Adrenal gland (tissue), 5 donors: ENCODE results near the gene TTF1.

Source experiments
- POLR2A ChIP-seq, 2 donors: fragments of 450-650 bp; IDR thresholded peaks; one replicate each; pipeline ENCODE4 v1.6.1; 2017; ENCODE audit warnings: antibody characterized with exemption in 2 of 2, mild to moderate bottlenecking in 2 of 2, moderate library complexity in 1 of 2
- TF ChIP-seq, protein P1 (sequence below), 6 experiments: fragments of 450-650 bp in 4 of 6; fragments of 200-600 bp in 2 of 6; sonication (generic) in 1 of 6; IDR thresholded peaks; 1 replicate in 5 of 6; 2 replicates in 1 of 6; pipeline versions ENCODE4 v1.5.1 to v1.8.0; 2016 to 2021; ENCODE audit warnings: antibody characterized with exemption in 6 of 6, mild to moderate bottlenecking in 2 of 6, moderate library complexity in 1 of 6
- donor health status: DM: no; HTN: no; CAD: no.

DNA sequence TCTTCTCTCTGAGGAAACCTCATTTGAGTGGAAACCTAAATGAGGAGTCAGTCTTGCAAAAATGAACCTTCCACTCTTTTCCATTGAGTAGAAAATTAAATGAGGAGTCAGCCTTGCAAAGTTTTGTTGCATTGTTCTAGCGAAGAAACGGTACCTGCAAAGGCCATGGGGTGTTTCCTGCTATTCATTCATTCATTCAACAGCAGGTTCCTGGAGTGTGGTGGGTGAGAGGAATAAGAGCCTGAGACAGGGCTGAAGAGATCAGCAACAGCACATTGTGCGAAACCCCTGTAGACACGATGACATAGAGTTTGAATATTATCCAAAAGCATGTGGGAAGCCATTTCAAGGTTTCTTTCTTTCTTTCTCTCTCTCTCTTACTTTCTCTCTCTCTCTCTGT, 37.2 kb downstream of the TTF1 start:
- TF ChIP-seq, protein P1, sequence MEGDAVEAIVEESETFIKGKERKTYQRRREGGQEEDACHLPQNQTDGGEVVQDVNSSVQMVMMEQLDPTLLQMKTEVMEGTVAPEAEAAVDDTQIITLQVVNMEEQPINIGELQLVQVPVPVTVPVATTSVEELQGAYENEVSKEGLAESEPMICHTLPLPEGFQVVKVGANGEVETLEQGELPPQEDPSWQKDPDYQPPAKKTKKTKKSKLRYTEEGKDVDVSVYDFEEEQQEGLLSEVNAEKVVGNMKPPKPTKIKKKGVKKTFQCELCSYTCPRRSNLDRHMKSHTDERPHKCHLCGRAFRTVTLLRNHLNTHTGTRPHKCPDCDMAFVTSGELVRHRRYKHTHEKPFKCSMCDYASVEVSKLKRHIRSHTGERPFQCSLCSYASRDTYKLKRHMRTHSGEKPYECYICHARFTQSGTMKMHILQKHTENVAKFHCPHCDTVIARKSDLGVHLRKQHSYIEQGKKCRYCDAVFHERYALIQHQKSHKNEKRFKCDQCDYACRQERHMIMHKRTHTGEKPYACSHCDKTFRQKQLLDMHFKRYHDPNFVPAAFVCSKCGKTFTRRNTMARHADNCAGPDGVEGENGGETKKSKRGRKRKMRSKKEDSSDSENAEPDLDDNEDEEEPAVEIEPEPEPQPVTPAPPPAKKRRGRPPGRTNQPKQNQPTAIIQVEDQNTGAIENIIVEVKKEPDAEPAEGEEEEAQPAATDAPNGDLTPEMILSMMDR (IDR thresholded peaks at IDR 0.05) = no peak
- TF ChIP-seq POLR2A (IDR thresholded peaks at IDR 0.05) = no peak
